IPS-15b (cell line): ENCODE results near the gene RAPGEF6.

Source experiments
- H3K27me3 ChIP-seq: one replicate; pipeline ENCODE4 v1.6.1; 2013; ENCODE audit warnings: low read length; ENCODE audit not compliant: control insufficient read depth, insufficient read depth
- H3K36me3 ChIP-seq: one replicate; pipeline ENCODE4 v1.6.1; 2013; ENCODE audit warnings: low read length; ENCODE audit not compliant: control insufficient read depth, insufficient read depth
- H3K4me1 ChIP-seq: one replicate; pipeline ENCODE4 v1.6.1; 2013; ENCODE audit warnings: mild to moderate bottlenecking, low read length; ENCODE audit not compliant: control insufficient read depth, insufficient read depth
- H3K4me3 ChIP-seq: one replicate; pipeline ENCODE4 v1.5.1; 2013; ENCODE audit warnings: low read depth, low read length
- H3K9ac ChIP-seq: one replicate; pipeline ENCODE4 v1.6.1; 2013; ENCODE audit warnings: low read depth, mild to moderate bottlenecking, low read length
- H3K9me3 ChIP-seq: one replicate; pipeline ENCODE4 v1.6.1; 2013; ENCODE audit warnings: mild to moderate bottlenecking, low read length; ENCODE audit not compliant: control insufficient read depth, insufficient read depth

The RAPGEF6 gene

GRCh38 chr5:131431794-131432193 lies 203.2 kb downstream of the RAPGEF6 start:
- Histone ChIP-seq H3K9me3 (no peaks in the 10 kb centered on the region), H3K36me3 (peaks cover 6% of the 10 kb centered on the region), H3K4me3 (no peak overlapping the region), H3K27me3 (no peaks in the 10 kb centered on the region), H3K4me1 (peaks cover 4% of the 10 kb centered on the region), H3K9ac (no peak overlapping the region)

- Histone ChIP-seq H3K9ac (no peak overlapping the region), H3K4me3 (no peak overlapping the region), H3K36me3 (peaks cover 6% of the 10 kb centered on the region)
Observed at GRCh38 chr5:131430794-131431193, 204.2 kb downstream of the RAPGEF6 start.

GRCh38 chr5:131426011-131426410 lies 209.0 kb downstream of the RAPGEF6 start:
- H3K4me1 ChIP-seq, result peaks cover 4% of the 10 kb centered on the region
- H3K36me3 ChIP-seq, result peaks cover 4% of the 10 kb centered on the region
- H3K27me3 ChIP-seq, result no peaks in the 10 kb centered on the region
- no peak overlapping the region for H3K9ac ChIP-seq
- H3K4me3 ChIP-seq, result no peak overlapping the region
- no peaks in the 10 kb centered on the region for H3K9me3 ChIP-seq

More at GRCh38 chr5:131430794-131431193, 204.2 kb downstream of the RAPGEF6 start:
- H3K9me3 ChIP-seq, result no peaks in the 10 kb centered on the region
- H3K4me1 ChIP-seq, result peaks cover 4% of the 10 kb centered on the region
- no peaks in the 10 kb centered on the region for H3K27me3 ChIP-seq

GRCh38 chr5:131423056-131423455 lies 212.0 kb downstream of the RAPGEF6 start:
- no peaks in the 10 kb centered on the region for H3K4me1 ChIP-seq
- H3K27me3 ChIP-seq, result no peaks in the 10 kb centered on the region
- no peak overlapping the region for H3K9ac ChIP-seq
- H3K9me3 ChIP-seq, result no peaks in the 10 kb centered on the region
- no peak overlapping the region for H3K4me3 ChIP-seq
- no peaks in the 10 kb centered on the region for H3K36me3 ChIP-seq

GRCh38 chr5:131419877-131420276 lies 215.2 kb downstream of the RAPGEF6 start:
- no peaks in the 10 kb centered on the region for H3K27me3 ChIP-seq
- no peak overlapping the region for H3K4me3 ChIP-seq
- H3K9me3 ChIP-seq, result no peaks in the 10 kb centered on the region
- H3K36me3 ChIP-seq, result no peaks in the 10 kb centered on the region
- H3K4me1 ChIP-seq, result no peaks in the 10 kb centered on the region
- H3K9ac ChIP-seq, result no peak overlapping the region

GRCh38 chr5:131418846-131419245 lies 216.2 kb downstream of the RAPGEF6 start:
- Histone ChIP-seq H3K9ac (no peak overlapping the region), H3K9me3 (no peaks in the 10 kb centered on the region), H3K4me1 (no peaks in the 10 kb centered on the region), H3K27me3 (no peaks in the 10 kb centered on the region), H3K36me3 (no peaks in the 10 kb centered on the region), H3K4me3 (no peak overlapping the region)

GRCh38 chr5:131417240-131417869 lies 217.7 kb downstream of the RAPGEF6 start:
- no peaks in the 10 kb centered on the region for H3K9me3 ChIP-seq
- H3K4me1 ChIP-seq, result no peaks in the 10 kb centered on the region
- H3K27me3 ChIP-seq, result no peaks in the 10 kb centered on the region
- no peaks in the 10 kb centered on the region for H3K36me3 ChIP-seq
- H3K4me3 ChIP-seq, result no peak overlapping the region
- H3K9ac ChIP-seq, result no peak overlapping the region

- Histone ChIP-seq H3K27me3 (no peaks in the 10 kb centered on the region), H3K4me1 (no peaks in the 10 kb centered on the region), H3K9me3 (no peaks in the 10 kb centered on the region), H3K4me3 (no peak overlapping the region), H3K36me3 (no peaks in the 10 kb centered on the region), H3K9ac (no peak overlapping the region)
Observed at GRCh38 chr5:131416729-131417128, 218.3 kb downstream of the RAPGEF6 start.

GRCh38 chr5:131413605-131414559 lies 221.1 kb downstream of the RAPGEF6 start:
- H3K4me3 ChIP-seq, result no peak overlapping the region
- H3K4me1 ChIP-seq, result no peaks in the 10 kb centered on the region
- H3K36me3 ChIP-seq, result no peaks in the 10 kb centered on the region
- no peak overlapping the region for H3K9ac ChIP-seq
- H3K9me3 ChIP-seq, result no peaks in the 10 kb centered on the region
- H3K27me3 ChIP-seq, result no peaks in the 10 kb centered on the region

GRCh38 chr5:131406975-131407638 lies 227.9 kb downstream of the RAPGEF6 start:
- Histone ChIP-seq H3K36me3 (peaks cover 3% of the 10 kb centered on the region), H3K9me3 (no peaks in the 10 kb centered on the region), H3K27me3 (no peaks in the 10 kb centered on the region), H3K4me3 (no peak overlapping the region), H3K4me1 (no peaks in the 10 kb centered on the region), H3K9ac (no peak overlapping the region)

- H3K9me3 ChIP-seq, result no peaks in the 10 kb centered on the region
- no peaks in the 10 kb centered on the region for H3K4me1 ChIP-seq
- H3K9ac ChIP-seq, result no peak overlapping the region
- no peak overlapping the region for H3K4me3 ChIP-seq
- no peaks in the 10 kb centered on the region for H3K27me3 ChIP-seq
- H3K36me3 ChIP-seq, result peaks cover 3% of the 10 kb centered on the region
Observed at GRCh38 chr5:131406076-131406475, 229.0 kb downstream of the RAPGEF6 start.
